CD4-positive, alpha-beta T cell treated with Interleukin-10 for 1 hour (primary cell): ENCODE measurements around the gene C3orf52.
"Not testable (repeated sequence)": the region's sequence is repeated elsewhere in the genome, so short reads cannot be mapped to it uniquely, and the experiment has no call there.

Experiments
- DNase-seq: peaks from one replicate; pipeline ENCODE4 v3.0.0-alpha.2; 2020

The C3orf52 gene, protein sequence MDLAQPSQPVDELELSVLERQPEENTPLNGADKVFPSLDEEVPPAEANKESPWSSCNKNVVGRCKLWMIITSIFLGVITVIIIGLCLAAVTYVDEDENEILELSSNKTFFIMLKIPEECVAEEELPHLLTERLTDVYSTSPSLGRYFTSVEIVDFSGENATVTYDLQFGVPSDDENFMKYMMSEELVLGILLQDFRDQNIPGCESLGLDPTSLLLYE

DNA sequence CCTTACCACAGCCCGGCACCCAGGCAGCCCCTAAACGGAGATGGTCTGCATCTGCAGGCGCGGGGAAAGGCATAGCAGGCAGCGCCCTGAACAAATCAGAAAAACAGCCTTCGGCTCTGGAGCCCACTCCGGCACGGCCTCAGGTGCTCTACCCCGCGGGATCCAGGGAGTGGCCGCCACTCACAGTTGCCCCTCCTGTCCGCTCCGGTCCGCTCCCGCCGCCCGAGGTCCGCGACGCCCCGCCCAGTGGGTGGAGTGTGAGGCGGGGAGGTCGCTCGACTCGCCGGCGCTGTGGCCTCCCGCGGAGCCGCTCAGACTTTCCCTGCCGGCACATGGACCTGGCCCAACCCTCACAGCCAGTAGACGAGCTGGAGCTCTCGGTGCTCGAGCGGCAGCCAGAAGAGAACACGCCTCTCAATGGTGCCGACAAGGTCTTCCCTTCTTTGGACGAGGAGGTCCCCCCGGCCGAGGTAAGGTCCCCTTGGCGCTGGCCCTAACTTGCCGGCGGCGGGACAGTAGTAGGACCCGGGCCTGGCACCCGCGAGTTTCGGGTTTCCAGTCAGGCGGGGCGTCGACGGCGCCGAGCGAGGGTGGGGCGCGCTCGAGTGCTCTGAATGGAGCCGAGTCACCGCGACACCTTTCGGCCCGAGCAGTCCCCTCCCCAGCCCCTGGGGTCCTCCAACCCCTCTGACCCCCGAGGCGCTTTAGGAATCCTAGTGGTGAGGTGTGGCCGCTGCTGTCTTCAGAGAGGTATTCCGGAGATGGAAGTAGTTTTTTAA lies at the start of gene C3orf52:
Gene C3orf52, plus strand, starts transcription at position 314 of the 779 bp plus-strand sequence. Its CDS starts 19 bp downstream, at position 333.
- DNase-seq: peak; percentile 62

DNA sequence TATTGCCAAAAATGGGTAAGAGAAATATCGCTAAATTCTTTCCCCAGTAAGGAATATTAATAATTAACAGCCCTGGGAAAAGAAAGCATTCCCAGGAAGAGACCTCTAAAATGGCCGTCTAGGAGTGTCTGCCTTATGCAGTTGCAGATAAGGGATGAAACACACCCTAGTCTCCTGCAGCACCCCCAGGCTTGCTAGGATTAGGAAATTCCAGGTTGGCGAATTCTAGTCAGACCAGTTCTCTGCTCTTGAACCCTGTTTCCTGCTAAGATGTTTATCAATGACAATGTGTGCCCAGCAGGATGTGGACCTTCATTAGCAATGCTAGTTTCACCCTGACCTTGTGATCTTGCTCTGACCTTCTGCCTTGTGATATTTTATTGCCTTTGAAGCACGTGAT lies 49.0 kb upstream of the C3orf52 start:
- not testable (repeated sequence) for DNase-seq

DNA sequence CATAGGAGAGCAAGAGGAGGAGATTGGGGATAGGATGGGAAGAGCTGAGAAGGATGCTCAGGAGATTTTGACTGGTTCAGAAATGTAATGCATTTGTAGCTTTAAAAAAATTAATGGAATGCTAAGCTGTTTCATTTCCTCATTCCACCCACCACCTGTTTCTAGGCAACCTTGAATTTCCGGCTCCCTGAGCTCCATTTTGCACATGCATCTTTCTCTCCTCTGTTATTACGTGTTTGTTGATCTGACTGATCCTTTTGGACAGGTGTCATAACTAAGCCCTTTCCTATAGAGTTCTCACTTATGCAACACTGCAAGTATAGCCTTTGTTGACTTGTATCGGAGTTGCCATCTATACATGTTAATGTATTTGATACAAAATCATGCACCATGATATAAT lies 47.3 kb upstream of the C3orf52 start:
- no peak for DNase-seq

DNA sequence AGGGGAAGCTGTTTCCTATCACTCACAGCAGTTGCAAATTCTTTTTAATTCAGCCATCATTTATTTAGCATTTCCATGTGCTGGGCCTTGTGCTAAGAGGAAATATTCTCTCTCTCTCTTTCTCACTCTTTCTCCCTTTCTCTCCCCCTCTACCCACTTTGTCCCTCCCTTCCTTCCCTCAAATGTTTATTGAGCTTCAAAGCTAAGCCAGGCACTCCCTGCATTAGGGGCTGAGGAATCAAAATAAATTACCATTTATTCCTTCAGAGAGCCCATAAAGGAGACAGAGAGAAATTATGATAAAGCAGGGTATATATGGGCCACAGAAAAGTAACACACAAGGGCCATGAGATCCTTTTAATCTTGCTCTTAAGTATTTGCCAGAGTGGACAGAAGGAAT lies 44.9 kb upstream of the C3orf52 start:
- DNase-seq: no peak

DNA sequence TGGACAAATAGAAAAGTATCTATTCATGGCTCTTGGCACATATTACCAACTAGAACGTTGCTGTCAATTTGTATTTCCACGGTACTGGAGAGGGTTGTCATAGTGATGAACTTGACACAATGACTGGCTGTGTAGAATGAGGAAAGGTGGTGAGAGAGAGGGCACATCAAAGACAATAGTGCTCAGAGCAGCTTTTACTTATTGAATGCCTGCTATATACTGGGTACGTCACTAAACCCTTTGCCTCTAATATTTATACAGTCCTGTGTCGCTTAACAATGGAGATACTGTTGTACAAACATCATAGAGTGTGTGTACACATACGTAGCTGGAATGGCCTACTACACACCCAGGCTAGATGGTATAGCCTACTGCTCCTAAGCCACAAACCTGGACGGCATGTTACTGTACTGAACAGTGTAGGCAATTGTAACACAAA lies 43.3 kb upstream of the C3orf52 start:
- DNase-seq: no peak

DNA sequence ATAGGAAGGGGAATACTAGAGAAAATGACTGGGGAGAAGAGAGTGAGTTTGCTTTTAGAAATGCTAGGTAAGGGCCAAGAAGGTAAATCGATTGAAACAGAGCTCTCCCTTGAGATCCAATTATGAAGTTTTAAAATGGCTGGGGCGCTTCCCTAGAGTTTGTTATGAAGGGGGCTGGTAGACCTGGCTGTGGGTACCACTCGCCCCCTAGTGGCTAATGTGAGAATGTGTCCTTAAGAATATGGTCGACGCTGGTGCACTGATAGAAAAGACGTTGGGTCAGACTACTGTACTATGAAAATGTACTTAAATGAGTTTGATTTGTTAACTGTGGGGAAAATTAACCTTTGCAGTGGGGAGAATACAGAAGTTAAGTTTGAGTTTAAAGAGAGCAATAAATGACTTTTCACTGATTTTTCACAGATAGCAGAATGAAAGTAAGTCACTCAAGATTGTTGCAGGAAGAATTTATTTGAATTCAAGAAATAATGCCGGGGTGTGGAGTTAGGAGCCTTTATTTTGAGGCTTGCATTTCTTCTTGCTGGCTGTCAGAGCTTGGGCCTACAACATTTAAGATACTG lies 42.5 kb upstream of the C3orf52 start:
- DNase-seq: peak; percentile 67

DNA sequence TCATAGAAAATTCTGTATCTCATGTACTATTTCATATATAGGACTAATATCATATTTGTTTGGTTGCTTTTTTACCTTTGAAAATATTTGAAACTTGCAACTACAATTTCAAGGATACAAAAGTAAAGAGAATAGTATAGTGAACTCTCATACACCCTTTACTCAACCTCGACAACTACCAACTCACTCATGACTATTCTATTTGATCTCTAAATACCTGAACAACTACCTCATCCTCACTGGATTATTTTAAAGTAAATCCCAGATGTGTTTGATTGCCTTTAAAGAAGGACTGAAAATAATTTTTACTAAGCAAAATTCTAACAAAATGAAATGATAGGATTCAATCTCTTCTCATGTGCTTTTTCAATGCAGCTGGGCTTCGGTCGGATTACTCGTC lies 39.6 kb upstream of the C3orf52 start:
- DNase-seq: no peak

DNA sequence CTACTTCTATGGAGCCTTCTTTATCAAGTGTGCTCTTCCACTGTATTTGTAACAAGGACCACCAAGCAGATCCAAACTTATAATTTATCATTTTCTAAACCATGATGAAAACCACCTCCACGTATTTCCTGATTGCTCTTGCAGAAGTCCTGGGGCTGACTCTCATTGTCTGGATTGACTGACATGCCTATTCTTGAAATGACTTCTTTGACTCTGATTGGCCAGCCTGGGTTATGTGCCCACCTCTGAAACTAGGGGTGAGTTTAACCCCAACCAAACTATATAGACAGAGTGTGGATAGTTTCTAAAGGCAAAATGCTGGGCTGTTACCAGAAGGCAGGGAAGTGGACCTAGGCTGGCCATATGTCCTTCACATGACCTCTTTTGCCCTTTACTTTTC lies 38.9 kb upstream of the C3orf52 start:
- no peak for DNase-seq

DNA sequence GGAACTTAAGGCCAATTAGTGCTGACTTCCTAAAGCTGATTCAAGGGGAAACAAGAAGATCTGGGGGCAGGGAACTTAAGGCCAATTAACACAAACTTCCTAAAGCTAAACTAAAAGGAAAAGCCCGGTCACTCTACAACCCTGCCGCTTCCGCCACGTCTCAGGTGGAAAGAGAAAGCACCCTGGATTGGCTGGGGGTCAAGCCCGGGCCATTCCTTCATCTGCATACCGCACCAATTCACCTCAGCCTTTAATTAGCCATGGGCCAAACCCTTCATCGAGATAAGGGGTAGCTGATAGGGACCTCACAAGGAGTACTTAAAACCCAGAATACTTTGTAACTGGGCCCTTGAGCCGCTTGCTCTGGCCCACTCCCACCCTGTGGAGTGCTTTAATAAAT lies 37.3 kb upstream of the C3orf52 start:
- no peak for DNase-seq

DNA sequence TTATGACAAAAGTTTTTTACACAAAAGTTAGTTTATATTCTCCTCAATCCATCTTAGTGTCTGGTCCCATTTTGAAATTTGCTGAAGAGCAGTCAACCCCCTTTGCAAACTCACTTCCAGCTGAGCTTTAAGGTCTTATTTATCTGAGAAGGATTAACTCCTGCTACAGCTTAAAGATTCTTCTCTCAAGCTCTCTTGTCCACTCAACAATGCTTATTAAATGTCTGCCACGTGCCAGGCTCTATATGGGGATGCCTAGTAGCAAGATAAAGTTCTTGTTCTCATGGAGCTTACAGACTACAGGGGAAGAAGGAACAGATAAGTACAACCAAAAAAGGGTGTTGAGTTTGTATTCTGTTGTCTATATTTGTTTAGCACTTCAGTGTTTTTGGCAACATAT lies 33.0 kb upstream of the C3orf52 start:
- no peak for DNase-seq

DNA sequence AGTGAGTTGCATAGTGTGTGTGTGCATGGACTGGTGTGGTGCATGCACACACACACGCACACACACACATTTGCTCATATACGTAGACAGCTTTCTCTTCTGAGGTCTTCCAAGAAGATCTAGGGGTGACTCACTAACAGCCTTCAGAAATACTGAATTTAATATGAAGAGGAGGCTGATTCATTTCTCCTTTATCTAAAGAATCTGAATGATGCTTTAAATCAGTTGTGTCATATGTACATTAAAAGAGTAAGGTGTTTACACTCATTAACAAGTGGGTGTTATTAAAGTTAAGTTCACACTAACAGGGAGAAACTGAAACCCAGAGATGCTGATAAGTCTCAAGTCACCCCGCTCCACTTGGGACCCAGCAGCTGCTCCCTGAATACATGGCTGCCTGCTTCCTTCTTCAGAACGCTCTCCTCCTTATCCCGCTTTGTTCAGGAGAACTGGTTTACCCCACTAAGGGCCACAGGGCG lies 29.7 kb upstream of the C3orf52 start:
- no peak for DNase-seq

DNA sequence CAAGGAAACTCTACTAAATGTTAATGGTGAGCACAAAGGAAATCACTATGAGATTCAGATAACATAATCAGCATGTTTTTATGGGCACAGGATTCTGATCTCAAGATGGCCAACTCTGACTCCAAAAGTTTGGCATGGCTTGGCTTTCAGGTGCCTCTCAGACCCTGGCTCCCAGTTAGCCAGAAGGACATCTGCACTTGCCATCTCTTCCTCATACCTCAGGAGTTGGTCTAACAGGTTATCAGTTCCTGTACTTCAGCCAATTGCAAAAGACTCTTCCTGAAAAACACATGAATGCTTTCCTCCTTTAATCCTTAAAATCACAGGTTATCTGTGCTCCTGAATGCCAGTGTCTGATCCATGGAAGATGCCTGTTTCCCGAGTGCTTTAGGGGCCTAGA lies 26.7 kb upstream of the C3orf52 start:
- no peak for DNase-seq

DNA sequence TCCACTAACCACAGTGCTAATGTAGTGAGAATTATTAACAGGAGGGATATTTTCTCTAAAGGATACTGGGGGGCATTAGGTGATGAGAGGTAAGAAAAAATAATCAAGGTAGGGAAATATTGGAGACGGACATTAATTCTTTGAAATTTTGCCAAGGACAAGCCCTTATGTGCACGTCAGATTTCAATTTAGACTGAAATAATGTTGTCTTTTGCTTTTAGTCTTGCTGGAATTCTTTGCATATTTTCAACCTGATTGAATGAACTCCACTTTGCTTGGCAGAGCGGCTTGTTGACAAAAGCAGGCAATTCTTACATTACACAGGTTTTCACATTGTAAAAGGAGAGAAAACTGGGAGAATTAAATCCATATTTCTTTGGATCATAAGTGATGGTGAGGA lies 25.0 kb upstream of the C3orf52 start:
- no peak for DNase-seq

DNA sequence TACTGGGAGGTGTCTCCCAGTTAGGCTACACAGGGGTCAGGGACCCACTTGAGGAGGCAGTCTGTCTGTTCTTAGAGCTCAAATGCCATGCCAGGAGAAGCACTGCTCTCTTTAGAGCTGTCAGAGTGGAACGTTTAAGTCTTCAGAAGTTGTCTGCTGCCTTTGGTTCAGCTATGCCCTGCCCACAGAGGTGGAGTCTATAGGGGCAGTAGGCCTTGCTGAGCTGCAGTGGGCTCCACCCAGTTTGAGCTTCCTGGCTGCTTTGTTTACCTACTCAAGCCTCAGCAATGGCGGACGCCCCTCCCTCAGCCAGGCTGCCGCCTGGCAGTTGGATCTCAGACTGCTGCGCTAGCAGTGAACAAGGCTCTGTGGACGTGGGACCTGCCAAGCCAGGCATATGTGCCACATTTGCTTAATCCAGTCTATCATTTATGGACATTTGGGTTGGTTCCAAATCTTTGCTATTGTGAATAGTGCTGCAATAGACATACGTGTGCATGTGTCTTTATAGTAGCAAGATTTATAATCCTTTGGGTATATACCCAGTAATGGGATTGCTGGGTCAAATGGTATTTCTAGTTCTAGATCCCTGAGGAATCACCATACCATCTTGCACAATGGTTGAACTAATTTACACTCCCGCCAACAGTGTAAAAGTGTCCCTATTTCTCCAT lies 13.7 kb upstream of the C3orf52 start:
- peak; percentile 75 for DNase-seq

DNA sequence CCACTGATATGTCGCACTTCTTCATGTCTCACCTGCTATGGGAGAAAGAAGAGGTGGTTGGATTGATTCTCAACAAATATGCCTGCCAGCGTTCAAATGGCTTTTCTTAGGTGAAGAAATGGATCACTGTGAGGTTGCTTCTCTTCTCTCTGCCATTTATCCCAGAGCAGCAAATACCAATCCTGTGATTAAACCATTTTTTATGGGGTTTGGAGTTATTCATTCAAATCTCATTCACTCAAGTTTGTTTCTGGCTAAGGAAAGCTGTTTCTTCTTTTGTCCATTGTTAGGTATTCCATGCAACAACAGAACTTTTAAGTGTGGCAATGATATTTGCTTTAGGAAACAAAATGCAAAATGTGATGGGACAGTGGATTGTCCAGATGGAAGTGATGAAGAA lies 12.2 kb upstream of the C3orf52 start:
- DNase-seq: no peak

DNA sequence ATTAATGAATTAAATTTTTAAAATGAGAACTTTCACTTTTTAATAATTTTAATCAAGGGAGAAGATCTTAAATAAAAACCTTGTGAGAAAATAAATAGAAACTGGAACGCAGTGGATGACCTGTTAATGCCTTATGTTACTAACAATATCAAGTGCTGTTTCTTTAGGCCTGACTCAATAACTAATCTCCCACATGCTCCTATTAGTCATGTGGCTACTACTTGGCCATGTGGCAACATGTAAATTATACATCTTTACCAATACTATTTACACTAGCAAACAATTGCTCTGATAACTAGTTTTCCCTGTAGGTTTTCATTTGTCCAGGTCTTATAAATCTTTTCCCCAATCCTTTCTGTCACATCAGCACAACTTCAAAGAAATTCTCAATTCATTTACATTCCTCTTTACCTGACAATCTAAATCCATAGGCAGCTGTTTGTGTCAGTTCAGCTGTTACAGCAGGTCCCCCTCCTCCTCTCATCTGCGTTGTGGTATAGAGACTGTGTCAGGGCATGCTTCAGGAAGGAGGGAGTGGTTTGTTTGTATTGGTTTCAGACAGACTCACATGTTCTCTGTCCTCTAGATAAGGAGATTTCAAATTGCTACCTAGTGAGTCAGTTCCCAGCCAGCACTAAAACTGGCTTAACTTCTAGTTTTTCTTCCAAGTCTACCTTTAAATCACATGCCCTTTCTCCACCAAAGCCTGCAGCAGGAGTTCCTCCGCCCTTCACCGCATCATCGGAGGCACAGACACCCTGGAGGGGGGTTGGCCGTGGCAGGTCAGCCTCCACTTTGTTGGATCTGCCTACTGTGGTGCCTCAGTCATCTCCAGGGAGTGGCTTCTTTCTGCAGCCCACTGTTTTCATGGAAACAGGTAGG lies 11.3 kb upstream of the C3orf52 start:
- peak; percentile 50 for DNase-seq

DNA sequence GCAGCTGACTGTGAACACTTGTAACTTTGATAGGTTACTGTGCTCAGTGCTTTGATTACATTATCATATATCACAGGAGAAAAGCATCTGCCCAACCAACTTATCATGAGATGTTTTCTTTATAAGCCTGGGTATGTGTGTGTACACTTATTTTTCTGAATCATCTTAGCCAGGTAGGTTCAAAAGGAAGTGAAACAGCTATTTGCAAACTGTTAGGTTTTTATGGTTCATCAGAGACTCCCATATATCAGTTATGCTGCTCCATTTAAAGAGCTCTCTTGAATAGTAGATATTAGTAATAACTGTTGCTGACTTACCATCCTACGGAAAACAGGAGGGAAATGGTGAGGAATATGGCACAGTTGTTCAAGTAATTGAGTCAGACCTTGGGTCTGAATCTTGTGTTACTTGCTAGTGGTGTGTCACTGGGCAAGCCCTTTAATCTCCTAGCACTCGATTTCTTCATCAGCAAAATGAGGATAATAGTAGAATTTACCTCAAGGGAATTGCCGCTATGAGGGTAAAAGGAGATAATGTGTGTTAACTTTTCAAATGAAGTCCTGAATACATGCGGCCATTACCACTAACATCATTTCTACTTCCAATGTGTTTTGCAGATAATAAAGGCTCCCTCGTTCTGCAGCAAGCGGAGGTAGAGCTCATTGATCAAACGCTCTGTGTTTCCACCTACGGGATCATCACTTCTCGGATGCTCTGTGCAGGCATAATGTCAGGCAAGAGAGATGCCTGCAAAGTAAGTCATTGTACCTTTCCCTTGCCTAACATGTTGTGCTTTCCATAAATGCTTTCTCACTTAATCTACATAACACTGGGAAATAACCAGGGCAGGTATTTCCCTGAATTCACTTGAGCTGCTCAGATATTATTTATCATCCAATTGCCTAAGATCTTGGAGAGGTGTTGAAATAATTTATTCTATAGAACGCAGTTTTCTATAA lies 7.8 kb upstream of the C3orf52 start:
- DNase-seq: no peak

DNA sequence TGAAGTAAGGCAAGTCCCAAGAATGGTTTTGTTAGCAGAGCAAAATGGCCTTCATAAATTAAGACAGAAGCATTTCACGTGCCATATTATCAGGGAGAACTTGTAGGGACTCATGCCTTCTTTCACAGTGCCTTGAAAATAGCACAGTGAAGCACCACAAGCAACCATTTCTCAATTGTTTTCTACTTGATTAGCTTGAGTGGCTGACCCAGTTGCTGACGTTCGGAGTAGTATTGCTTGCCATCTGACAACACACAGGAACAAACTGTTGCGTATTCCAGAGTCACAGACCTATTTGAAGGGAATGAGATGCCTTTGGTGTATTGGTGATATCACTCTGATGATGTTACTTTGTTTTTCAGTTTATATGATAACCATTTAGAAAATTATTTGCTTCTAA lies 3.0 kb upstream of the C3orf52 start:
- no peak for DNase-seq

DNA sequence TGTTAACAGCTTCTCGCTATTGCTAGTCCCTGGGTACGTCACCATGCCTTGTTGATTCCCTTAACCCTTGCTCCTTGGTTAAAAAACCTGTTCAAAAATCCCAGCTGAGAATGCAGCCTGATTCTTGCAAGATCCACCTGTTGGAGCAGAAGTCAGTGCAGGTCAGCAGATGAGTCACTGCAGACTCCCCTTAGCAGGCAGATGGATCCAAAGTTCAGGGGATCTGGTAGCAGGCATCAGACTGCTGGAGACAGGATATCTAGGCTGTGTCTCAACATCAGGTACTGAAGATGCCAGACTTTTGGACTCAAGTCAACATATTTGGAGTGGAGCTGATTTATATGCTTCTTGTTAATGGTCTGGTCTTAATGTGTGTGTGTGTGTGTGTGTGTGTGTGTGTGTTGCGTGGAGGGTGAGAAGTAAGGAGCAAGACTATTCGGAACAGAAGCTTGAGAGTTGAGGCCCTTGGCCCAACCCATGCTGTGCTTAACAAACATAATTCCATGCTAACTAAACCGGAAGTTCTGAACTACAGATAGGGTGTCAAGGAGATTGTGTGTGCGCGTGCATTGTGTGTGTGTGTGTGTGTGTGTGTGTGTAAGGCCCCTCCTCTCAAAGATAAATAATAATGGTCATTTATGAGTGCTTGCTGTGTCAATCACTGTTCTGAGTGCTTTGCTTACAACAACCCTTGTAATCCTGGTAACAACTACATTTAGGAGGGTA lies 1.0 kb upstream of the C3orf52 start:
- no peak for DNase-seq

DNA sequence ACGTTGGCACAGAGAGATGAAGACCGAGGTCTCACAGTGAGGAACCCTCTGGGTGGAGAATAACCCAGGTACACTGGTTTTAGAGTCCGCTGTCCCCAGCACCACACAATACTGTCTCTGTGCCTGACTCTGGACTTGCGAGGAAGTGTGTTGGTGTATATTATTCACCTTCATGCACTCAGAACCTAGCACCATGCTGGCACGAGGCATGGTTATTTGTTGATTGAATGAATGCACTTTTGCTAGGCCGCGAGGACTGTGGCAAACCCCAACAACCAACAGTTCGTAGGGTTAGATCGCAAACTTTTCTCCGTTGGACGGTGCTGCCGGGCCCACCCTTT lies 484 bp upstream of the C3orf52 start:
- no peak for DNase-seq
